ENCODE data around the gene LAMC2.

LAMC2 gene

GRCh38 chr1:183291216-183291762 lies 105.2 kb downstream of the LAMC2 start:
- DNase-seq: no peak

GRCh38 chr1:183291802-183292514 lies 105.9 kb downstream of the LAMC2 start:
- DNase-seq: no peak

DNA sequence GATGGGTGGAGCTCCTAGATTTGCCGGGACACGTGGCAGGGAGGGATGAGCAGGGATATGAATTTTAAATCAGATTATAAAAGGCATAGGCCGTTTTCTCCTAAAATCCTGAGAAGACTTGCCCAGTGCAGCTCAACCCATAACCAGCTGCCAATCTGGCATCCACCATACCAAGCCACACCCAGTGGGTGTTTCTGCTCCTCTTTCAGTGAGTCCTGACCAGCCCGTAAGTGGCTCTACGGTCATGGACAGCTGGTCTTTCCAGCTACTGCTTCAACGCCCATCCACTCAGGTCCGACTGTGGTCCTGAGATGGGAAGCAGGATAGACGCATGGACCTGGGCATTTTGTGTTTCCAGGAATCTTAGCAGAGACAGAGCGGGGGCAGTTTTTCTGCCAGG lies 107.2 kb downstream of the LAMC2 start:
- DNase-seq: no peak

- no peak for DNase-seq
These were observed 107.8 kb downstream of the LAMC2 start for GRCh38 chr1:183293876-183294275.

All from SIG-M5 (cell line).